Neural progenitor cell (in vitro differentiated cells): ENCODE data around the gene ATXN1. TPM values are rescaled to one million over a fixed set of nuclear protein-coding genes. Genes with fewer than 3 reads are reported as not detected.

Experiments used
- DNase-seq: peaks from one replicate; pipeline ENCODE4 v3.0.0-alpha.2; 2016; ENCODE audit warnings: low spot score
- H2AFZ ChIP-seq: fragments of 200-600 bp; sonication (generic); replicated peaks from 2 replicates; pipeline ENCODE4 v1.6.1; 2016; ENCODE audit warnings: antibody characterized with exemption
- H3F3A ChIP-seq: fragments of 200-600 bp; sonication (generic); 2 replicates; pipeline ENCODE4 v1.6.1; 2016; ENCODE audit warnings: antibody characterized with exemption, low read depth
- H3K27ac ChIP-seq: fragments of 200-600 bp; sonication (generic); 2 replicates; pipeline ENCODE4 v1.5.1; 2016; ENCODE audit warnings: mild to moderate bottlenecking
- H3K27me3 ChIP-seq: fragments of 200-600 bp; sonication (generic); 2 replicates; pipeline ENCODE4 v1.6.1; 2016; ENCODE audit warnings: mild to moderate bottlenecking, moderate library complexity
- H3K36me3 ChIP-seq: fragments of 200-600 bp; sonication (generic); 2 replicates; pipeline ENCODE4 v1.5.1; 2016
- H3K4me1 ChIP-seq: fragments of 200-600 bp; sonication (generic); 2 replicates; pipeline ENCODE4 v1.6.1; 2016; ENCODE audit warnings: mixed run types
- H3K4me2 ChIP-seq: fragments of 200-600 bp; sonication (generic); 2 replicates; pipeline ENCODE4 v1.6.1; 2016
- H3K4me3 ChIP-seq: fragments of 200-600 bp; sonication (generic); 2 replicates; pipeline ENCODE4 v1.5.1; 2016
- H3K79me2 ChIP-seq: fragments of 200-600 bp; sonication (generic); 2 replicates; pipeline ENCODE4 v1.6.1; 2016; ENCODE audit warnings: low read depth
- H3K9ac ChIP-seq: fragments of 200-600 bp; sonication (generic); 2 replicates; pipeline ENCODE4 v1.6.1; 2016
- H3K9me3 ChIP-seq: fragments of 200-600 bp; sonication (generic); 2 replicates; pipeline ENCODE4 v1.5.1; 2016; ENCODE audit warnings: low read depth
- H4K20me1 ChIP-seq: fragments of 200-600 bp; sonication (generic); 2 replicates; pipeline ENCODE4 v1.6.1; 2016; ENCODE audit warnings: low read depth
- H3K27ac Mint-ChIP-seq: 3 replicates; pipeline ENCODE4 v1.8.0; 2021; ENCODE audit warnings: mixed read lengths
- H3K27me3 Mint-ChIP-seq: 2 replicates; pipeline ENCODE4 v1.8.0; 2022; ENCODE audit warnings: low read depth, mild to moderate bottlenecking, inconsistent platforms, moderate library complexity, mixed read lengths; ENCODE audit not compliant: insufficient read depth
- H3K36me3 Mint-ChIP-seq: 3 replicates; pipeline ENCODE4 v1.8.0; 2021; ENCODE audit warnings: mixed read lengths
- H3K4me1 Mint-ChIP-seq: 3 replicates; pipeline ENCODE4 v1.8.0; 2021; ENCODE audit warnings: mixed read lengths
- H3K4me3 Mint-ChIP-seq: 3 replicates; pipeline ENCODE4 v1.8.0; 2021; ENCODE audit warnings: mild to moderate bottlenecking, moderate library complexity, mixed read lengths
- H3K9me3 Mint-ChIP-seq: 3 replicates; pipeline ENCODE4 v1.8.0; 2020; ENCODE audit warnings: mixed read lengths
- CTCF ChIP-seq: fragments of 200-600 bp; sonication (generic); IDR thresholded peaks from 2 replicates; pipeline ENCODE4 v1.5.1; 2017; ENCODE audit warnings: antibody characterized with exemption, mild to moderate bottlenecking
- EZH2 ChIP-seq: fragments of 200-600 bp; sonication (generic); IDR thresholded peaks from 2 replicates; pipeline ENCODE4 v1.6.1; 2017; ENCODE audit warnings: antibody characterized with exemption, mild to moderate bottlenecking, moderate library complexity
- EZH2phosphoT487 ChIP-seq: fragments of 200-600 bp; sonication (generic); IDR thresholded peaks from 2 replicates; pipeline ENCODE4 v1.6.1; 2017; ENCODE audit warnings: antibody characterized with exemption
- total RNA-seq: library from RNA; depleted of rRNA; stranded (reverse); fragments of >200 nt; gene quantifications from 2 replicates; pipeline ENCODE4 v1.2.3, GENCODE V29; 2015; ENCODE audit warnings: low replicate concordance

ATXN1 gene
- total RNA-seq, 1 donor from 2014 or later = 3.6 TPM

GRCh38 chr6:16674801-16675392 lies 86.4 kb downstream of the ATXN1 start:
- peaks cover 4% of the 10 kb centered on the region for H3K4me1 Mint-ChIP-seq
- H2AFZ ChIP-seq = no peak overlapping the region
- H3K4me1 ChIP-seq = peaks cover 4% of the 10 kb centered on the region
- no peak overlapping the region for H3K9ac ChIP-seq
- no peak overlapping the region for H3K4me2 ChIP-seq
- H3K27me3 ChIP-seq = no peaks in the 10 kb centered on the region
- no peak overlapping the region for H3K4me3 Mint-ChIP-seq
- no peaks in the 10 kb centered on the region for H3K27me3 Mint-ChIP-seq
- no peak overlapping the region for H3K4me3 ChIP-seq
- H3K36me3 ChIP-seq = no peaks in the 10 kb centered on the region
- no peak for TF ChIP-seq EZH2
- TF ChIP-seq CTCF = no peak
- no peak for TF ChIP-seq EZH2phosphoT487
- H3F3A ChIP-seq = no peaks in the 10 kb centered on the region
- no peak for DNase-seq
- no peaks in the 10 kb centered on the region for H4K20me1 ChIP-seq
- no peak overlapping the region for H3K27ac ChIP-seq
- H3K9me3 Mint-ChIP-seq = no peaks in the 10 kb centered on the region
- H3K9me3 ChIP-seq = no peaks in the 10 kb centered on the region
- H3K36me3 Mint-ChIP-seq = no peaks in the 10 kb centered on the region
- H3K79me2 ChIP-seq = no peaks in the 10 kb centered on the region
- no peak overlapping the region for H3K27ac Mint-ChIP-seq

- H3K4me1 ChIP-seq = no peaks in the 10 kb centered on the region
- Mint-ChIP-seq H3K4me1 (peaks cover 4% of the 10 kb centered on the region), H3K27ac (no peak overlapping the region), H3K27me3 (no peaks in the 10 kb centered on the region), H3K36me3 (no peaks in the 10 kb centered on the region), H3K4me3 (no peak overlapping the region), H3K9me3 (no peaks in the 10 kb centered on the region)
- H3K27me3 ChIP-seq = no peaks in the 10 kb centered on the region
- no peak for DNase-seq
- H3K79me2 ChIP-seq = no peaks in the 10 kb centered on the region
- no peak overlapping the region for H3K4me2 ChIP-seq
- no peaks in the 10 kb centered on the region for H3K9me3 ChIP-seq
- no peak overlapping the region for H3K4me3 ChIP-seq
- no peak overlapping the region for H2AFZ ChIP-seq
- no peak overlapping the region for H3K9ac ChIP-seq
- no peaks in the 10 kb centered on the region for H3K36me3 ChIP-seq
- no peaks in the 10 kb centered on the region for H4K20me1 ChIP-seq
- no peaks in the 10 kb centered on the region for H3F3A ChIP-seq
- H3K27ac ChIP-seq = no peak overlapping the region
- no peak for TF ChIP-seq EZH2phosphoT487
- no peak for TF ChIP-seq EZH2
- TF ChIP-seq CTCF = no peak
Observed at GRCh38 chr6:16673011-16673797, 88.1 kb downstream of the ATXN1 start.

GRCh38 chr6:16671302-16672289 lies 89.7 kb downstream of the ATXN1 start:
- TF ChIP-seq EZH2 (no peak), EZH2phosphoT487 (no peak), CTCF (no peak)
- no peaks in the 10 kb centered on the region for H3K36me3 Mint-ChIP-seq
- DNase-seq = no peak

More at GRCh38 chr6:16671302-16672289, 89.7 kb downstream of the ATXN1 start:
- Mint-ChIP-seq H3K27ac (no peak overlapping the region), H3K9me3 (no peaks in the 10 kb centered on the region), H3K27me3 (no peaks in the 10 kb centered on the region), H3K4me3 (no peak overlapping the region), H3K4me1 (no peaks in the 10 kb centered on the region)
- H3K9me3 ChIP-seq = no peaks in the 10 kb centered on the region
- H3K4me3 ChIP-seq = no peak overlapping the region
- no peak overlapping the region for H3K9ac ChIP-seq
- H3K36me3 ChIP-seq = no peaks in the 10 kb centered on the region
- H2AFZ ChIP-seq = no peak overlapping the region
- H3K27ac ChIP-seq = no peak overlapping the region
- no peaks in the 10 kb centered on the region for H3F3A ChIP-seq
- no peaks in the 10 kb centered on the region for H3K4me1 ChIP-seq
- no peaks in the 10 kb centered on the region for H3K79me2 ChIP-seq
- H3K27me3 ChIP-seq = no peaks in the 10 kb centered on the region
- H3K4me2 ChIP-seq = no peak overlapping the region
- H4K20me1 ChIP-seq = no peaks in the 10 kb centered on the region
